ENCODE measurements around the gene CNR2.

DNA sequence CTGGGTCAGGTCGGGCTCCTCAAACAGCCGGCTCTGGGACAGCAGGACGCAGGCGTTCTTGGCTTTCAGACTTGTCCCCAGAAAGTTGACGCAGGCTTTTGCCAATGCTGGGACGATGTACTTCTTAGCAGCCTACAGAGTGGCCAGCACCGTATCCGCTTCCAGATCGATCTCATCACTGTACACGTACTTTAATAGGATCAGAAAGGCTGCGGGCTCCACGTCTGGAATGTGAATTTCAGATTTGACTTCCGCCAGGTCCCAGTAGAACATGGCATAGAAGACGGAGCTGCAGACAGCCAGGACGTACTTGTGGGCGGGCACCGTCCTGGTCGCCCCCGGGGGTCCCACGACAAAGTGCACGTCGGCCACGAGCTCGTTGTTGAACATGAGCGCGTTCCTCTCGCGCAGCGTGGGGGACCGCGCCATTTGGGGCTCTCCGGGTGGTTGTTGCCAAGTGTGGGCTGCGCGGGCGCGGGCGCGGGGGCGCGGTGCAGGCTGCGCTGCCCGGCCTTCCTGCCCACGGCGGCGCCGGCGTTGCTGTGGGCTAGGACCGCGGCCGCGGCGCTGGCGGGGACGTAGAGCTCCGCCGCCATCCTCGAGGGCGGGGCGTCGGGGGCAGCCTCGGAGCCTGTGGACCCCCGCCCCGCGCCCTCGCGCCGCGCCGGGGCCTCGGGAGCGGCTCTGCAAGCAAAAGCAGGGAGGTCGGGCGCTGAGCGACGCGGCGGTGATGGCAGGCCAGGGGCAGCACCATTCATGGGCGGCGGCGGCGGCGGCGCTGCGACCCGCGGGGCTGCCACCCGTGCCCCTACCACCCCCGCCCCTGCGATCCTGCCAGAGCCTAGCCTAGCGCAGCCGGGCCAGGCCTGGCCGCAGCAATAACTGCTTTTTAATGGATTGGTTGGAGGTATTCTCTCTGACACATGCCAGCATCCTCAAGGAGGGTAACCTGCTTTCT is 10.6 kb downstream of the CNR2 start:
- TF ChIP-seq TAF1 (IDR thresholded peaks at IDR 0.05; ENCODE audit: borderline replicate concordance, low read depth, low read length) (no peak), POLR2A (IDR thresholded peaks at IDR 0.05; ENCODE audit: low read depth, low read length) (no peak)
